Measurements from ENCODE around the gene STMN3.
A peak's percentile ranks its signal among the peaks of the same experiment; 100 is the strongest.

STMN3 gene

GRCh38 chr20:63653041-63653973 lies at the start of gene STMN3:
TSS of gene STMN3 (minus strand) at chr20:63653424. CDS start at chr20:63653345, 79 bp downstream.
- TF ChIP-seq, protein P1, sequence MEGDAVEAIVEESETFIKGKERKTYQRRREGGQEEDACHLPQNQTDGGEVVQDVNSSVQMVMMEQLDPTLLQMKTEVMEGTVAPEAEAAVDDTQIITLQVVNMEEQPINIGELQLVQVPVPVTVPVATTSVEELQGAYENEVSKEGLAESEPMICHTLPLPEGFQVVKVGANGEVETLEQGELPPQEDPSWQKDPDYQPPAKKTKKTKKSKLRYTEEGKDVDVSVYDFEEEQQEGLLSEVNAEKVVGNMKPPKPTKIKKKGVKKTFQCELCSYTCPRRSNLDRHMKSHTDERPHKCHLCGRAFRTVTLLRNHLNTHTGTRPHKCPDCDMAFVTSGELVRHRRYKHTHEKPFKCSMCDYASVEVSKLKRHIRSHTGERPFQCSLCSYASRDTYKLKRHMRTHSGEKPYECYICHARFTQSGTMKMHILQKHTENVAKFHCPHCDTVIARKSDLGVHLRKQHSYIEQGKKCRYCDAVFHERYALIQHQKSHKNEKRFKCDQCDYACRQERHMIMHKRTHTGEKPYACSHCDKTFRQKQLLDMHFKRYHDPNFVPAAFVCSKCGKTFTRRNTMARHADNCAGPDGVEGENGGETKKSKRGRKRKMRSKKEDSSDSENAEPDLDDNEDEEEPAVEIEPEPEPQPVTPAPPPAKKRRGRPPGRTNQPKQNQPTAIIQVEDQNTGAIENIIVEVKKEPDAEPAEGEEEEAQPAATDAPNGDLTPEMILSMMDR (IDR thresholded peaks at IDR 0.05; ENCODE audit: poor library complexity, severe bottlenecking), result peak; percentile 3
- Histone ChIP-seq H3K36me3 (ENCODE audit: low read depth) (no peaks in the 10 kb centered on the region), H3K4me3 (ENCODE audit: severe bottlenecking) (peak within 1 kb of the TSS; percentile 39), H3K27me3 (ENCODE audit: insufficient read depth, poor library complexity, severe bottlenecking) (peaks cover 22% of the 10 kb centered on the region), H3K9me3 (ENCODE audit: severe bottlenecking) (no peaks in the 10 kb centered on the region), H3K27ac (ENCODE audit: poor library complexity, severe bottlenecking) (no peak within 1 kb of the TSS), H3K4me1 (ENCODE audit: insufficient read depth, poor library complexity, severe bottlenecking) (no peaks in the 10 kb centered on the region)
- DNase-seq (ENCODE audit: low spot score) (peak; percentile 97), ATAC-seq (ENCODE audit: low read depth) (peak; percentile 63)

DNA sequence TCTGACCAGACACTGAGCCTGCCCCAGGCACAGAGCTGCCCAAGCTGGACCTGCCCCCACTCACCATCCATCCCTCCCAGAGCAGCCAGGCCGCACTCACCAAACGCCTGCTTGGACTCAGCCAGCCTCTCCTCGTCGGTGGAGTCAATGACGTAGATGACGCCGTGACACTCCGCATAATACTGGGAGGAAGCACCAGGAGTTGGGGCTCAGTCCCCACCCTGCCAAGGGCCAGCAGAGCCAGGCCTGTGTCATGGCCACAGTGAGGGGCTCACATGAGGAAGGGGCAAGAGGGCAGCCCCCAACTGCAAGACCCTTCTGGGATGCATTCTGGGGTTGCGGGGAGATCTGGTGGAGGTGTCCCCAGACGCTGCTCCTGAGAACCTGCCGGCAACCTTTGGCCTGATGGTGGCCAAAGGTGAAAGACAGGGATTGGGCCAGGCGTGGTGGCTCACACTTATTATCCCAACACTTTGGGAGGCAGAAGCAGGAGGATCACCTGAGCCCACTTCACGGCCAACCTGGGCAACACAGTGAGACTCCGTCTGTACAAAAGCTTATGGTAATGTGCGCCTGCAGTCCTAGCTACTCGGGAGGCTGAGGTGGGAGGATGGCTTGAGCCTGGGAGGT lies 48.9 kb upstream of the STMN3 start:
- Histone ChIP-seq H3K27me3 (ENCODE audit: insufficient read depth, poor library complexity, severe bottlenecking) (no peaks in the 10 kb centered on the region), H3K27ac (ENCODE audit: poor library complexity, severe bottlenecking) (peak overlapping the region; percentile 96), H3K4me3 (ENCODE audit: severe bottlenecking) (no peak overlapping the region), H3K4me1 (ENCODE audit: insufficient read depth, poor library complexity, severe bottlenecking) (peaks cover 33% of the 10 kb centered on the region), H3K36me3 (ENCODE audit: low read depth) (peaks cover 55% of the 10 kb centered on the region), H3K9me3 (ENCODE audit: severe bottlenecking) (no peaks in the 10 kb centered on the region)
- ATAC-seq (ENCODE audit: low read depth), result no peak
- TF ChIP-seq, protein P1 (IDR thresholded peaks at IDR 0.05; ENCODE audit: poor library complexity, severe bottlenecking), result no peak
- peak; percentile 88 for DNase-seq (ENCODE audit: low spot score)

GRCh38 chr20:63701329-63702035 lies 48.3 kb upstream of the STMN3 start:
- no peak overlapping the region for H3K4me3 ChIP-seq (ENCODE audit: severe bottlenecking)
- H3K9me3 ChIP-seq (ENCODE audit: severe bottlenecking), result no peaks in the 10 kb centered on the region
- TF ChIP-seq, protein P1 (IDR thresholded peaks at IDR 0.05; ENCODE audit: poor library complexity, severe bottlenecking), result no peak
- peaks cover 52% of the 10 kb centered on the region for H3K36me3 ChIP-seq (ENCODE audit: low read depth)
- H3K27me3 ChIP-seq (ENCODE audit: insufficient read depth, poor library complexity, severe bottlenecking), result no peaks in the 10 kb centered on the region
- DNase-seq (ENCODE audit: low spot score), result peak; percentile 88
- peak overlapping the region; percentile 96 for H3K27ac ChIP-seq (ENCODE audit: poor library complexity, severe bottlenecking)
- H3K4me1 ChIP-seq (ENCODE audit: insufficient read depth, poor library complexity, severe bottlenecking), result peaks cover 31% of the 10 kb centered on the region
- ATAC-seq (ENCODE audit: low read depth), result no peak

DNA sequence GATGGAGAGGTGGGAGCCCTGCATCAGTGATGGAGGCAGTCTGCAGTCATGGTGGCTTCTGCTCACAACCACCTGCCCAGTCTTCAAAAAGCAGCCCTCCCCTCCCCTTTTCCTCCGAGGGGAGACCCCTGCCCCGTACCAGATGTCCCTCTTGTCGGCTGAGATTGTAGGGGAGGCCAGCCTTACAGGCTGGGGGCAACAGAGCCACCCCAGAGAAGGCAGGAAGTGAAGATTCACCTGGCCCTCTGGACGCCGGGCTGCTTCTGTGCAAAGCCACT lies 47.8 kb upstream of the STMN3 start:
- Histone ChIP-seq H3K36me3 (ENCODE audit: low read depth) (peaks cover 49% of the 10 kb centered on the region), H3K9me3 (ENCODE audit: severe bottlenecking) (no peaks in the 10 kb centered on the region), H3K27ac (ENCODE audit: poor library complexity, severe bottlenecking) (peak overlapping the region; percentile 96), H3K4me1 (ENCODE audit: insufficient read depth, poor library complexity, severe bottlenecking) (peaks cover 29% of the 10 kb centered on the region), H3K27me3 (ENCODE audit: insufficient read depth, poor library complexity, severe bottlenecking) (no peaks in the 10 kb centered on the region), H3K4me3 (ENCODE audit: severe bottlenecking) (no peak overlapping the region)
- no peak for ATAC-seq (ENCODE audit: low read depth)
- no peak for DNase-seq (ENCODE audit: low spot score)
- TF ChIP-seq, protein P1 (IDR thresholded peaks at IDR 0.05; ENCODE audit: poor library complexity, severe bottlenecking), result no peak
